GM23248 (cell line): ENCODE results near the gene FOXQ1. TPM values are rescaled to one million over a fixed set of nuclear protein-coding genes. Genes with fewer than 3 reads are reported as not detected.

Source experiments
- DNase-seq: peaks from one replicate; pipeline ENCODE4 v3.0.0-alpha.2; 2015
- H2AFZ ChIP-seq: fragments of 200-600 bp; sonication (generic); 2 replicates; pipeline ENCODE4 v1.6.1; 2016; ENCODE audit warnings: antibody characterized with exemption
- H3F3A ChIP-seq: fragments of 200-600 bp; sonication (generic); 2 replicates; pipeline ENCODE4 v1.6.1; 2016; ENCODE audit warnings: mild to moderate bottlenecking, antibody characterized with exemption, mixed run types; ENCODE audit not compliant: insufficient read depth
- H3K27ac ChIP-seq: fragments of 200-600 bp; sonication (generic); 2 replicates; pipeline ENCODE4 v1.5.1; 2016; ENCODE audit warnings: mild to moderate bottlenecking
- H3K27me3 ChIP-seq: fragments of 200-600 bp; sonication (generic); replicated peaks from 2 replicates; pipeline ENCODE4 v1.6.1; 2016; ENCODE audit warnings: mild to moderate bottlenecking; ENCODE audit not compliant: insufficient read depth
- H3K36me3 ChIP-seq: fragments of 200-600 bp; sonication (generic); 2 replicates; pipeline ENCODE4 v1.6.1; 2016; ENCODE audit warnings: low read depth, mild to moderate bottlenecking
- H3K4me1 ChIP-seq: fragments of 200-600 bp; sonication (generic); 2 replicates; pipeline ENCODE4 v1.6.1; 2016; ENCODE audit warnings: mild to moderate bottlenecking; ENCODE audit not compliant: insufficient read depth
- H3K4me2 ChIP-seq: fragments of 200-600 bp; sonication (generic); one replicate; pipeline ENCODE4 v1.6.1; 2016; ENCODE audit warnings: mild to moderate bottlenecking; ENCODE audit not compliant: unreplicated experiment
- H3K4me3 ChIP-seq: fragments of 200-600 bp; sonication (generic); 2 replicates; pipeline ENCODE4 v1.5.1; 2016; ENCODE audit warnings: mild to moderate bottlenecking
- H3K79me2 ChIP-seq: fragments of 200-600 bp; sonication (generic); 2 replicates; pipeline ENCODE4 v1.6.1; 2016; ENCODE audit warnings: mild to moderate bottlenecking; ENCODE audit not compliant: insufficient read depth
- H3K9ac ChIP-seq: fragments of 200-600 bp; sonication (generic); 2 replicates; pipeline ENCODE4 v1.6.1; 2016; ENCODE audit warnings: mild to moderate bottlenecking
- H3K9me2 ChIP-seq: fragments of 200-600 bp; sonication (generic); 2 replicates; pipeline ENCODE4 v1.6.1; 2016; ENCODE audit warnings: mixed run types, mild to moderate bottlenecking, moderate library complexity; ENCODE audit not compliant: insufficient read depth
- H3K9me3 ChIP-seq: fragments of 200-600 bp; sonication (generic); one replicate; pipeline ENCODE4 v1.6.1; 2017; ENCODE audit warnings: low read depth
- H4K20me1 ChIP-seq: fragments of 200-600 bp; sonication (generic); 2 replicates; pipeline ENCODE4 v1.6.0; 2016; ENCODE audit not compliant: insufficient read depth
- EZH2 ChIP-seq: fragments of 200-600 bp; sonication (generic); IDR thresholded peaks from 2 replicates; pipeline ENCODE4 v1.6.1; 2018; ENCODE audit warnings: antibody characterized with exemption, mild to moderate bottlenecking; ENCODE audit not compliant: insufficient read depth, poor library complexity, severe bottlenecking
- EZH2phosphoT487 ChIP-seq: fragments of 200-600 bp; sonication (generic); IDR thresholded peaks from 2 replicates; pipeline ENCODE4 v1.6.1; 2018; ENCODE audit warnings: antibody characterized with exemption, moderate library complexity, mild to moderate bottlenecking, low read depth; ENCODE audit not compliant: insufficient read depth
- WGBS, 2 experiments: methylation state at CpG; one replicate each; pipeline ENCODE4 v1.1.6; 2015 to 2017; ENCODE audit warnings: low lambda C conversion rate in 2 of 2, low coverage in 1 of 2; ENCODE audit errors: missing lambda C conversion rate in 2 of 2; 5-methylcytosine and 5-hydroxymethylcytosine counted together
- in situ Hi-C: fragments of 300-500 bp; cut with MboI; formaldehyde crosslinking; loops from 2 replicates; pipeline ENCODE4 v1.15.0; 2020
- polyA plus RNA-seq: library from polyadenylated mRNA; unstranded; fragments of >200 nt; fragmentation: Nextera tagmentation; extraction: Ambion mirVana; gene quantifications from 2 replicates; pipeline ENCODE4 v1.2.1, GENCODE V29; 2016
- total RNA-seq: library from RNA; depleted of rRNA; stranded (reverse); fragments of >200 nt; shearing (Covaris generic); gene quantifications from 2 replicates; pipeline ENCODE4 v1.2.3, GENCODE V29; 2014

The FOXQ1 gene
- total and polyA plus RNA-seq, 2 experiments from 2014 or later: under 0.01 TPM; not detected in 1

GRCh38 chr6:1290086-1290485 lies 21.8 kb upstream of the FOXQ1 start:
- 89 to 93% methylated on average over 6 of the region's 6 CpGs for WGBS, 2 experiments

GRCh38 chr6:1290805-1291204 lies 21.1 kb upstream of the FOXQ1 start:
- TF ChIP-seq EZH2phosphoT487: no peak
- no peak for TF ChIP-seq EZH2
- DNase-seq: no peak
- WGBS, 2 experiments: 89 to 90% methylated on average over 4 of the region's 4 CpGs

More at GRCh38 chr6:1290086-1290485, 21.8 kb upstream of the FOXQ1 start:
- no peaks in the 10 kb centered on the region for H3K79me2 ChIP-seq
- no peak overlapping the region for H2AFZ ChIP-seq
- H3K4me2 ChIP-seq: no peak overlapping the region
- H3K36me3 ChIP-seq: no peaks in the 10 kb centered on the region
- H3K27me3 ChIP-seq: no peaks in the 10 kb centered on the region
- no peak overlapping the region for H3K9ac ChIP-seq
- peaks cover 29% of the 10 kb centered on the region for H3K4me1 ChIP-seq
- no peak for DNase-seq
- no peak overlapping the region for H3K4me3 ChIP-seq
- TF ChIP-seq EZH2phosphoT487 (no peak), EZH2 (no peak)
- in situ Hi-C loops: no loop called here
- H3K9me3 ChIP-seq: no peaks in the 10 kb centered on the region
- H3K9me2 ChIP-seq: no peaks in the 10 kb centered on the region
- H3K27ac ChIP-seq: no peak overlapping the region
- H4K20me1 ChIP-seq: no peaks in the 10 kb centered on the region
- H3F3A ChIP-seq: peaks cover 32% of the 10 kb centered on the region

GRCh38 chr6:1291381-1291780 lies 20.5 kb upstream of the FOXQ1 start:
- 79 to 97% methylated on average over 9 to 10 of the region's 10 CpGs for WGBS, 2 experiments
- no peaks in the 10 kb centered on the region for H3K9me3 ChIP-seq
- H2AFZ ChIP-seq: no peak overlapping the region
- peaks cover 18% of the 10 kb centered on the region for H3K4me1 ChIP-seq
- no peak overlapping the region for H3K9ac ChIP-seq
- no peaks in the 10 kb centered on the region for H4K20me1 ChIP-seq
- peaks cover 26% of the 10 kb centered on the region for H3F3A ChIP-seq
- H3K4me3 ChIP-seq: no peak overlapping the region
- DNase-seq: no peak
- no peak overlapping the region for H3K27ac ChIP-seq
- no peaks in the 10 kb centered on the region for H3K27me3 ChIP-seq
- TF ChIP-seq EZH2phosphoT487 (no peak), EZH2 (no peak)
- in situ Hi-C loops: no loop called here
- H3K4me2 ChIP-seq: no peak overlapping the region
- H3K36me3 ChIP-seq: no peaks in the 10 kb centered on the region
- no peaks in the 10 kb centered on the region for H3K9me2 ChIP-seq
- no peaks in the 10 kb centered on the region for H3K79me2 ChIP-seq

More at GRCh38 chr6:1290805-1291204, 21.1 kb upstream of the FOXQ1 start:
- Histone ChIP-seq H3K4me3 (no peak overlapping the region), H3K9me2 (no peaks in the 10 kb centered on the region), H3K9ac (no peak overlapping the region), H2AFZ (no peak overlapping the region), H3K36me3 (no peaks in the 10 kb centered on the region), H3F3A (peaks cover 26% of the 10 kb centered on the region), H3K9me3 (no peaks in the 10 kb centered on the region), H3K4me1 (peaks cover 21% of the 10 kb centered on the region), H3K27me3 (no peaks in the 10 kb centered on the region), H4K20me1 (no peaks in the 10 kb centered on the region), H3K27ac (no peak overlapping the region), H3K4me2 (no peak overlapping the region), H3K79me2 (no peaks in the 10 kb centered on the region)
- in situ Hi-C loops: no loop called here

GRCh38 chr6:1295420-1295819 lies 16.5 kb upstream of the FOXQ1 start:
- H3K27me3 ChIP-seq: no peaks in the 10 kb centered on the region
- TF ChIP-seq EZH2 (no peak), EZH2phosphoT487 (no peak)

GRCh38 chr6:1296079-1296478 lies 15.8 kb upstream of the FOXQ1 start:
- H3K36me3 ChIP-seq: no peaks in the 10 kb centered on the region
- TF ChIP-seq EZH2phosphoT487: no peak
- TF ChIP-seq EZH2: no peak
- no peaks in the 10 kb centered on the region for H4K20me1 ChIP-seq
- in situ Hi-C loops: no loop called here
- 91 to 95% methylated on average over 7 of the region's 7 CpGs for WGBS, 2 experiments
- no peak overlapping the region for H3K4me2 ChIP-seq
- no peak overlapping the region for H3K27ac ChIP-seq
- H3F3A ChIP-seq: peaks cover 25% of the 10 kb centered on the region; the same call in 1 of the 2 replicates
- no peak overlapping the region for H2AFZ ChIP-seq
- no peak overlapping the region for H3K4me3 ChIP-seq
- H3K9me3 ChIP-seq: no peaks in the 10 kb centered on the region
- no peaks in the 10 kb centered on the region for H3K79me2 ChIP-seq
- H3K9ac ChIP-seq: no peak overlapping the region
- H3K4me1 ChIP-seq: peaks cover 20% of the 10 kb centered on the region
- no peaks in the 10 kb centered on the region for H3K27me3 ChIP-seq
- no peak for DNase-seq
- H3K9me2 ChIP-seq: no peaks in the 10 kb centered on the region

More at GRCh38 chr6:1295420-1295819, 16.5 kb upstream of the FOXQ1 start:
- DNase-seq: no peak
- in situ Hi-C loops: no loop called here
- Histone ChIP-seq H2AFZ (no peak overlapping the region), H3K4me2 (no peak overlapping the region), H3K27ac (no peak overlapping the region), H3K4me1 (peaks cover 20% of the 10 kb centered on the region), H3K79me2 (no peaks in the 10 kb centered on the region), H3K9me3 (no peaks in the 10 kb centered on the region), H4K20me1 (no peaks in the 10 kb centered on the region), H3F3A (peaks cover 25% of the 10 kb centered on the region; the same call in 1 of the 2 replicates), H3K9me2 (no peaks in the 10 kb centered on the region), H3K9ac (no peak overlapping the region), H3K36me3 (no peaks in the 10 kb centered on the region), H3K4me3 (no peak overlapping the region)
- 97% methylated on average over 3 of the region's 3 CpGs for WGBS, 2 experiments
